Smooth muscle cell of the brain vasculature (primary cell): ENCODE measurements around the gene RANBP3L.
"Not testable (repeated sequence)": the region's sequence is repeated elsewhere in the genome, so short reads cannot be mapped to it uniquely, and the experiment has no call there.

Experiments used
- DNase-seq: peaks from one replicate; pipeline ENCODE4 v3.0.0-alpha.2; 2012; ENCODE audit warnings: low read depth, low spot score

RANBP3L gene

GRCh38 chr5:36301858-36302603, at the start of gene RANBP3L:
Gene RANBP3L (minus strand): TSS chr5:36301902. CDS start chr5:36301416, 486 bp downstream.
- peak; percentile 54 for DNase-seq

- DNase-seq, result peak; percentile 67
Observed at GRCh38 chr5:36346896-36347690, 45.4 kb upstream of the RANBP3L start.

- DNase-seq, result no peak
Observed at GRCh38 chr5:36344899-36345298, 43.2 kb upstream of the RANBP3L start.

- DNase-seq, result not testable (repeated sequence)
Observed at GRCh38 chr5:36341720-36342119, 40.0 kb upstream of the RANBP3L start.

GRCh38 chr5:36337597-36337996, 35.9 kb upstream of the RANBP3L start:
- no peak for DNase-seq

GRCh38 chr5:36334315-36334714, 32.6 kb upstream of the RANBP3L start:
- DNase-seq, result no peak

- DNase-seq, result not testable (repeated sequence)
Observed at GRCh38 chr5:36332720-36333119, 31.0 kb upstream of the RANBP3L start.

GRCh38 chr5:36325196-36325595, 23.5 kb upstream of the RANBP3L start:
- no peak for DNase-seq

- DNase-seq, result no peak
Observed at GRCh38 chr5:36323926-36324781, 22.5 kb upstream of the RANBP3L start.

GRCh38 chr5:36312953-36313672, 11.4 kb upstream of the RANBP3L start:
- DNase-seq, result no peak

- no peak for DNase-seq
Observed at GRCh38 chr5:36311956-36312355, 10.3 kb upstream of the RANBP3L start.

- no peak for DNase-seq
Observed at GRCh38 chr5:36310138-36310537, 8.4 kb upstream of the RANBP3L start.

GRCh38 chr5:36305571-36306326, 4.0 kb upstream of the RANBP3L start:
- DNase-seq, result peak; percentile 68

- DNase-seq, result no peak
Observed at GRCh38 chr5:36304095-36304805, 2.5 kb upstream of the RANBP3L start.

GRCh38 chr5:36300927-36301540, 668 bp downstream of the RANBP3L start:
- DNase-seq, result no peak

- no peak for DNase-seq
Observed at GRCh38 chr5:36300191-36300926, 1.3 kb downstream of the RANBP3L start.

GRCh38 chr5:36298552-36298951, 3.1 kb downstream of the RANBP3L start:
- DNase-seq, result no peak

- DNase-seq, result no peak
Observed at GRCh38 chr5:36297653-36298052, 4.0 kb downstream of the RANBP3L start.
